Adipose tissue (tissue), 3 donors: ENCODE results near the gene ARHGAP24. TPM values are rescaled to one million over a fixed set of nuclear protein-coding genes. Genes with fewer than 3 reads are reported as not detected.

Source experiments
- H3K27ac ChIP-seq: one replicate; pipeline ENCODE4 v1.5.1; 2013; ENCODE audit warnings: low read depth, low read length
- WGBS, 3 donors: extraction: QIAGEN DNeasy Blood & Tissue Kit; methylation state at CpG; one replicate each; pipeline ENCODE4 v1.1.7; 2013; 5-methylcytosine and 5-hydroxymethylcytosine counted together
- polyA plus RNA-seq, 3 donors: library from polyadenylated mRNA; stranded (reverse); fragments of 200-250 nt; gene quantifications; one replicate each; pipeline ENCODE4 v1.2.3, GENCODE V29; 2013
- donor health status: healthy with polysubstance abuse.
- donor health status: Bipolar disorder and iron deficiency.
- donor health status: healthy.

The ARHGAP24 gene
- polyA plus RNA-seq, 3 donors, result 7.9 to 10.3 (median 8.5) TPM

- no peak overlapping the region for H3K27ac ChIP-seq
- 26 to 65% (median 65%) methylated on average over 5 of the region's 5 CpGs for WGBS, 3 donors
These were observed 454.0 kb downstream of the ARHGAP24 start for GRCh38 chr4:85928775-85929591.

GRCh38 chr4:85929961-85930665 lies 455.2 kb downstream of the ARHGAP24 start:
- H3K27ac ChIP-seq, result no peak overlapping the region
- 3 to 21% (median 18%) methylated on average over 10 of the region's 10 CpGs for WGBS, 3 donors

GRCh38 chr4:85932500-85933290 lies 457.7 kb downstream of the ARHGAP24 start:
- WGBS, 3 donors, result 35 to 48% (median 41%) methylated on average over 18 of the region's 18 CpGs
- H3K27ac ChIP-seq, result no peak overlapping the region

GRCh38 chr4:85933291-85933640 lies 458.3 kb downstream of the ARHGAP24 start:
- H3K27ac ChIP-seq, result no peak overlapping the region
- WGBS, 3 donors, result 75 to 85% (median 80%) methylated on average over 3 of the region's 3 CpGs

DNA sequence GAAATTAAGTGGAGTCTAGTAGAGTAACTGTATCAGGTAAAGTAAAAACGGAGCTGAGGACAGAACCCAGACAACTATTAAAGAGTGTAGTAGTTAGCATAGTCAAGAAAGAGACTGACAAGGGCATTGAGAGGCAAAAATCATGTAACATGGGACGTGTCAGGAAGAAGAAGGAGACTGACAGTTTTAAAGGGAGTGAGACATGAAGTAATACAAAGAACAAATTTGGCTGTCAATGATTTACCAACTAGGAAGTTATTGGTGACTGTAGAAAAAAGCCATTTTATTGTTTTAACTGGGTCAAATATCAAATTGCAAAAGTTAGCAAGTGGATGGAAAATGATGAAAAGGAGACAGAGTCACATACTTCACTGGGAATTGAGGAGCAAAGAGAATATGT lies 462.6 kb downstream of the ARHGAP24 start:
- WGBS, 3 donors, result 40 to 85% (median 78%) methylated on average over 2 of the region's 2 CpGs

DNA sequence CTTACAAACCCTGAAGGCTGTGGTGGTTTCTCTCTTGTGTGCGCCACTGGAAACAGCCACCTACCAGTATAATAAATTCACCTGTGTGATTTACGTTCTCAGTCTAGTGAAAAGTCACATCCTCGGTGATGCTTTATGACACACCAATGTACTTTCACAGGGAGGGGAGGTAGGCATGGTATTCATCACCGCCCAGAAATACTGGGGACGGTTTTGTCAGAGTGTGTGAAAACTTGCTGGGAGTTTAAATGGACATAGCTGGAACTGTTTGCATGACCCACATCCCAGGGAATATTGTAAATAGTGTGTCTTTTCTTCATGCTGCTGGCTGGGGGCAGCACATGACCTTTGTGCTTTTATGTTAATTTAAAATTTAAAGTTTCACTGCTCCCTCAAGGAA lies 463.1 kb downstream of the ARHGAP24 start:
- no peak overlapping the region for H3K27ac ChIP-seq
- WGBS, 3 donors, result 44 to 94% (median 92%) methylated on average over 5 of the region's 5 CpGs

More for the DNA sequence above, 462.6 kb downstream of the ARHGAP24 start:
- H3K27ac ChIP-seq, result no peak overlapping the region

- H3K27ac ChIP-seq, result no peak overlapping the region
- WGBS, 3 donors, result 90 to 94% (median 93%) methylated on average over 2 of the region's 2 CpGs
These were observed 464.0 kb downstream of the ARHGAP24 start for GRCh38 chr4:85938902-85939301.

DNA sequence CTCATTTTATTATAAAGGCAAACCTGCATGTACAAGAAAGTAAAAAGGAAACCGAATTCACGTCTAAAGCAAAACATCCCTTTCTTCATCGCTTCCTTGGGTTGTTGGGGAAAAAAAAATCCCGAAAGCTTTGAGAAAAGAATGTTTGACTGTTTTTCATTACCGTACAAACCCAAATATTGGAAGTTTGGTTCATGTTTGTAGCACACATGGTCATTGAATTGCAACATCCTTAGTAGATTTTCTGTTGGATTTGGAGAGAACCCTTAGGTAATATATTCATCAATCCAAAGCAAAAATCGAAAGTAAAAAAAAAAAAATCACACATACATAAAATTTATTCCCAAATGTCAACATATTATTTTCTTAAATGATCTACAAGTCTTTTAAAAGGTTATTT lies 464.6 kb downstream of the ARHGAP24 start:
- H3K27ac ChIP-seq, result no peak overlapping the region
- WGBS, 3 donors, result 75 to 91% (median 85%) methylated on average over 6 of the region's 6 CpGs

GRCh38 chr4:85940151-85940550 lies 465.2 kb downstream of the ARHGAP24 start:
- H3K27ac ChIP-seq, result no peak overlapping the region

GRCh38 chr4:85942107-85942506 lies 467.2 kb downstream of the ARHGAP24 start:
- 87 to 91% (median 88%) methylated on average over 5 of the region's 5 CpGs for WGBS, 3 donors

GRCh38 chr4:85946821-85947220 lies 471.9 kb downstream of the ARHGAP24 start:
- no peak overlapping the region for H3K27ac ChIP-seq

More at GRCh38 chr4:85942107-85942506, 467.2 kb downstream of the ARHGAP24 start:
- no peak overlapping the region for H3K27ac ChIP-seq

- whole genome bisulfite sequencing, 3 donors, result 75 to 87% (median 83%) methylated on average over 3 of the region's 3 CpGs
These were observed 476.1 kb downstream of the ARHGAP24 start for GRCh38 chr4:85951099-85951498.

GRCh38 chr4:85952528-85952927 lies 477.6 kb downstream of the ARHGAP24 start:
- H3K27ac ChIP-seq, result no peak overlapping the region
- WGBS, 3 donors, result 76 to 92% (median 86%) methylated on average over 3 of the region's 3 CpGs

More at GRCh38 chr4:85951099-85951498, 476.1 kb downstream of the ARHGAP24 start:
- H3K27ac ChIP-seq, result no peak overlapping the region

- WGBS, 3 donors, result 71 to 80% (median 78%) methylated on average over 3 of the region's 3 CpGs
These were observed 478.2 kb downstream of the ARHGAP24 start for GRCh38 chr4:85952972-85953650.

GRCh38 chr4:85953651-85954018 lies 478.7 kb downstream of the ARHGAP24 start:
- 84 to 91% (median 89%) methylated on average over 3 of the region's 3 CpGs for WGBS, 3 donors
- H3K27ac ChIP-seq, result no peak overlapping the region

More at GRCh38 chr4:85952972-85953650, 478.2 kb downstream of the ARHGAP24 start:
- H3K27ac ChIP-seq, result no peak overlapping the region

- no peak overlapping the region for H3K27ac ChIP-seq
These were observed 480.8 kb downstream of the ARHGAP24 start for GRCh38 chr4:85955620-85956292.

DNA sequence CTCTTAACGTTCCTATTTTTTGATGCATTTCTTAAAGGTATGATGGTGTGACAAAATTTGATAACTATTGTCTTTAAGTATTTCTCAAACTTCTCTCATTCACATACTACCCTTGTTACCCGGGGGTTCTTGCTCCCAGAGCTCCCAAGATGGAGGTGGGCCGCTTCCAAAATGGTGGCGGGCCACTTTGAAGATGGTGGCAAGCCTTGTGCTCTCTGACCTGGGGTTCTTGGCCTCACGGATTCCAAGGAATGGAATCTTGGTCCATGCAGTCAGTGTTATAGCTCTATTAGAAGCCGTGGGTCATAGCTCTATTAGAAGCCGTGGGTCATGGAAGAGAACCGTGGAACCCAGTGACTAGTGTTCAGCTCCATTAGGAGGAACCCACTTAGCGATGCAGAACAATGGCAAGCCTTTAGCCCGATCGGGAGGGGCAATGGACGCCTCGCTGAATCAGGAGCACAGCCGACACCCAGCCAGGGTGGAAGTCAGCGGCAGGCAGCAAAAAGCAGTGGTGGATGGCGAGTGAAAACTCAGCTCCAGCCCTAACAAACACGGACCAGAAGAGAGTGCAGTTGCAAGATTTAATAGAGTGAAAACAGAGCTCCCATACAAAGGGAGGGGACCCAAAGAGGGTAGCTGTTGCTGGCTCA lies 481.5 kb downstream of the ARHGAP24 start:
- WGBS, 3 donors, result 95 to 96% (median 96%) methylated on average over 17 of the region's 17 CpGs
- H3K27ac ChIP-seq, result no peak overlapping the region

DNA sequence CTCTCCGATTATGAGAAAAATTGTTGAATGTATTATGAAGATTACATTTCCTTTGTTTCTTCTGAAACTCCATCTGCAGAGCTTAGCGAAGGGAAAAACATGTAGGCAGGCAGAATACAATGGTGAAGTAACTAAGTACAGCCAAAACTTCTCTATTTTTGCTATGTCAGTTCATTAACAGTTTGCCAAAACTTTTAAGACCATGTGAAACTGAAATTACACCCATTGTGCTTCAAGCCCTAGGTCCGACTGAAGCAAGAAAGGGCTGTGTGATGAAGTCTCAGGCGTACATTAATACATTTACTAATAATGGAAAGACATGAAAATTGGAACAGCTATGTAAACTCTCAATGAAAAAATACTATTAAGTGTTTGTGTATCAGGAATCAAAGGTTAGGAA lies 486.9 kb downstream of the ARHGAP24 start:
- 78 to 90% (median 83%) methylated on average over 4 of the region's 4 CpGs for WGBS, 3 donors
- H3K27ac ChIP-seq, result no peak overlapping the region
